Measurements from ENCODE around the gene CNTFR.

CNTFR gene

DNA sequence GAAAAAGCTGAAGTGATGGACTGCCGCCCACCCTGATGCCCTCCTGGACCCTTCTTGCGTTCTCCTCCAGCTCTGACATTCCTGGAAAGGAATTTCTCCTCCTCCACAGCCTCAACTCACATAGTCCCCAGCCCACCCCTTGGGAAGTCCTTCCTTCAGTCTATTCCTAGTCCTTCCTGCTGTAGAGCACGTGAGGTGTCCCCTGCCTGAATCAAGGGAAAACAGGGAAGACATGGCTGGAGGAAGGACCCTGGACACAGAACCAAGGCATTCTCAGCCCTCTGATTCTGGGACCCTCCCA lies 35.6 kb upstream of the CNTFR start:
- no peak for DNase-seq (ENCODE audit: extremely low read depth, low read depth)
- TF ChIP-seq, protein P1, sequence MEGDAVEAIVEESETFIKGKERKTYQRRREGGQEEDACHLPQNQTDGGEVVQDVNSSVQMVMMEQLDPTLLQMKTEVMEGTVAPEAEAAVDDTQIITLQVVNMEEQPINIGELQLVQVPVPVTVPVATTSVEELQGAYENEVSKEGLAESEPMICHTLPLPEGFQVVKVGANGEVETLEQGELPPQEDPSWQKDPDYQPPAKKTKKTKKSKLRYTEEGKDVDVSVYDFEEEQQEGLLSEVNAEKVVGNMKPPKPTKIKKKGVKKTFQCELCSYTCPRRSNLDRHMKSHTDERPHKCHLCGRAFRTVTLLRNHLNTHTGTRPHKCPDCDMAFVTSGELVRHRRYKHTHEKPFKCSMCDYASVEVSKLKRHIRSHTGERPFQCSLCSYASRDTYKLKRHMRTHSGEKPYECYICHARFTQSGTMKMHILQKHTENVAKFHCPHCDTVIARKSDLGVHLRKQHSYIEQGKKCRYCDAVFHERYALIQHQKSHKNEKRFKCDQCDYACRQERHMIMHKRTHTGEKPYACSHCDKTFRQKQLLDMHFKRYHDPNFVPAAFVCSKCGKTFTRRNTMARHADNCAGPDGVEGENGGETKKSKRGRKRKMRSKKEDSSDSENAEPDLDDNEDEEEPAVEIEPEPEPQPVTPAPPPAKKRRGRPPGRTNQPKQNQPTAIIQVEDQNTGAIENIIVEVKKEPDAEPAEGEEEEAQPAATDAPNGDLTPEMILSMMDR (IDR thresholded peaks at IDR 0.05; ENCODE audit: low read depth, low read length): no peak

DNA sequence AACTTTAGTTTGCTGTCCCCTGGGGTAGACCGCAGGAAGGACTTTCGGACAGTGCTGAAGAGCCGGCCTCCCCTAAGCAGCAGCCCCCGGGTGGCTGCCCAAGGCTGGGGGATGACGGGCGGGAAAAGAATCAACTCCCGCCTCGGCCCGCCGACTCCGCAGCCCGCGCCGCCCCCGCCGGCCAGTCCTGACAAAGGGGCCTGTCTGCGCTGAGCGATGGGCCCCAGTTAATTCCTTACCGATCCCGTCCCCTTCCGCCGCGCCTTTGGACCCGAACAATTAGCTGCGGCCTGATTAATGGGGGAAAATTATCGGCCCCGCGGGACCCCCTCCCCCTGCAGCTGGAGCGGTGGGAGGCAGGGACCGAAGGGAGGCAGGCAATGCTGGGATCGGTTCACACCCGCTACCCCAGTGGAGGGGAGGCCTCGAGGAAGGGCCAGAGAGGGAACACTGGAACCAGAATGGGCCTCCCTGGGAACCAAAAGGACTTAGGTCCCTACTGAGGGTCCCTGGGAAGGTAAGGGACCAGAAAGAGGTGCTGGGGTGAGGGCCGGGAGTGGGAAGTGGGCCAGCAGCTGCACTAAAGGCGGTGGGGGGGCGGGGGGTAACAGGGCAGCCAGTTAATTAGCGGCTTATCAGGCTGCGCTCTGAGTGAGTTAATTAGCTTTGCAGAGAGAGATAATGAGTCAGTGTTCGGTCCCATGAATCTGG lies 35.1 kb upstream of the CNTFR start:
- DNase-seq (ENCODE audit: extremely low read depth, low read depth): no peak
- TF ChIP-seq, protein P1 (IDR thresholded peaks at IDR 0.05; ENCODE audit: low read depth, low read length): no peak

DNA sequence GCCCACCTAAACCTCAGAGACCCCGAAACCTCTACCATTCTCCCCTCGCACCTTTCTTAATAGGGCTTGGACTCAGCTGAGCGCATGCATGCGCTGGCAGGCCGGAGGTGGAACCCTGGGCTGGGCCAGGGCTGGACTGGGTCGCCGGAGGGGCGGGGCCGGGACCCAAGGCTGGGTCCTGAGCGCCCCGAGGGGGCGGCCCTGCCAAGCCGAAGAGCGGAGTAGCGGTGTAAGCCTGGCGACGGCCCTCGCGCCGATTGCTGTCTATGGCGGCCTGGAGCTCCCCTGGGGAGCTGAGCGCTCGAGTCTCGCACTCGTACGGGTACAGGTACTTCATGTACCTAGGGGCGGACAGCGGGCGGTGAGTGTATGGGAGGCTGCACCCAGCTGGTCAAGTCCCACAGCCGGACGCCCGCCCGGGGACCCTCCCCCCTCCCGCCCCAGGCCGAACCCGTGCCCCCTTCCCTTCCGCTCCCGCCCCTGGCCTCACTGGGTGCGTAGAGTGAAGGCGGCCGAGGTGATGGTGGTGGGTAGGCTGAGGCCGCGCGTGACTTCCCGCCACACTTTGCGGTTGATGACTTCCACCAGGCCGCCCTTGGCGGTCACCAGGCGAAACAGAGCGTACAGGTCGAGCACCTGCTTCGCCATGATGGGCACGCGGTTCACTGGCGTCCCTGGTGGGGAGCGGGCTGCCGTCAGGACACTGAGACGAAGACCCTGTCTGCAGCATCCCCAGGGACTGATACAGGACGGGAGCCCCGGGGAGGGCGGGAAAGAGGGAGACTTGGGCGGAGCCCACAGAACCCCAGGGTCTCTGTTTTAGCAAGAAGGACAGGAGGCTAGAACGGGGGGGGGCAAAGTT lies 34.1 kb upstream of the CNTFR start:
- DNase-seq (ENCODE audit: extremely low read depth, low read depth): no peak
- TF ChIP-seq, protein P1 (IDR thresholded peaks at IDR 0.05; ENCODE audit: low read depth, low read length): no peak

DNA sequence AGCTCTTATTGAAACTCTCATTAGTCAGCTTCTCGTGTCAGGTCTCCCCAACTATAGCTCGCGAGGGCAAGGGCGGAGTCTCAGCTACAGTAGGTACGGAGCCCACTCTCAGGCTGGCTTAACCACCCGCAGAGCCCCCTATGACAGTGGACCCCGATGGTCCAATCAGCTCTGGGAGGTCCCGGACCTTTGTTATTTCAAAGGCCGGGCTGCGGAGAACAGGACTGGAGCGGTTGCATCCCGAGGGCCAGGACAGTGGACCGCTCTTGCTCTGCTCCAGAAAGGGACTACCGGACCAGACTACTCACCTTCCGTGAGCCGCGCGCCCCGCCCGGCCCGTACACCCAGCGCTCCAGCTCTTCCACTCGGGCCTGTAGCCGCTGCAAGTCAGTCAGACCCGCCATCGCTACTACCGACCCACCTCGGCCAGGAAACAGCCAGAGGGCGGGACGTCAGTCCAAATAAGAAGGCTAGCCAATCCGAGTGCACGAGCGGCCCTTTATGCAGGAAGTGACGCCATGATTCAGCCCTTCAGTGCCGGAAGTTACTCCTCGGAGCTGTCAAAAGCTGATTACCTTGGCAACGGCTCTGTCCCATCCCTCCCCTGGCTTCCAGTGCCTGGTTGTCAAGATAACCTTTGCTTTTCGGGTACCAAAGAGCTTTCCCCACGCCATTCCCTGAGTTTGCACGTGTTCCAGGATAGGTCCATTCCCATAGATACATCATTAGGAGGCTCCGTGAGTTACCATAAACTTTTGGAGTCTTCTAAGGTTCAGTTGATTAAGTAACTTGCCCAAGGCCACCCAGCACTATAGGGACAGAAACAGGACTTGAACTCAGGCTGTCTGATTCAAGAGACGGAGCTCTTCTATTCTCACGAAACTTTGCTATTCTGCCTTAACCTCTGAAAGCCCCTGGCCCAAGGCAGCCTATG lies 30.8 kb upstream of the CNTFR start, which contains the start of gene DCTN3:
TSS of gene DCTN3 (minus strand) at position 435 of the 934 bp plus-strand sequence. CDS start at position 404, 31 bp downstream.
- DNase-seq (ENCODE audit: extremely low read depth, low read depth): peak; percentile 79
- TF ChIP-seq, protein P1 (IDR thresholded peaks at IDR 0.05; ENCODE audit: low read depth, low read length): no peak

DNA sequence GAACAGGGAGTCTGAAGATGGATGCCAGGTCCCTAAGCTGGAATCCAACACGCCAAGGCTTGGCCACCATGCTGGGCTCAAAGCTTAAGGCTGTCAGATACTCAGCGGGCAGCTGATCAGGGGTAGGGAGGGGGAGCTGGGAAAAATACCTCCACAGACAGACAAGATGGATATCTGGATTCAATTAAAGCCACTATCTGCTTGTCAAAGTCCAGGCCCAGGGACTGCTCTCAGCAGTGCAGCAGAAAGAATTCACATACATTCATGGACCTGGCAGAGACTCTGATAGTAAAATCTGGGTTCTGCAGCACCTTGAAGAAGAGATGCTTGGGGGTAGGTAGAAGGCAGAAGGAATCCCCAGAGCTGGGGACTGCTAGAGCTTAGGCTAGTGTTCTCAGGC lies 25.6 kb upstream of the CNTFR start:
- DNase-seq (ENCODE audit: extremely low read depth, low read depth): no peak
- TF ChIP-seq, protein P1 (IDR thresholded peaks at IDR 0.05; ENCODE audit: low read depth, low read length): no peak

DNA sequence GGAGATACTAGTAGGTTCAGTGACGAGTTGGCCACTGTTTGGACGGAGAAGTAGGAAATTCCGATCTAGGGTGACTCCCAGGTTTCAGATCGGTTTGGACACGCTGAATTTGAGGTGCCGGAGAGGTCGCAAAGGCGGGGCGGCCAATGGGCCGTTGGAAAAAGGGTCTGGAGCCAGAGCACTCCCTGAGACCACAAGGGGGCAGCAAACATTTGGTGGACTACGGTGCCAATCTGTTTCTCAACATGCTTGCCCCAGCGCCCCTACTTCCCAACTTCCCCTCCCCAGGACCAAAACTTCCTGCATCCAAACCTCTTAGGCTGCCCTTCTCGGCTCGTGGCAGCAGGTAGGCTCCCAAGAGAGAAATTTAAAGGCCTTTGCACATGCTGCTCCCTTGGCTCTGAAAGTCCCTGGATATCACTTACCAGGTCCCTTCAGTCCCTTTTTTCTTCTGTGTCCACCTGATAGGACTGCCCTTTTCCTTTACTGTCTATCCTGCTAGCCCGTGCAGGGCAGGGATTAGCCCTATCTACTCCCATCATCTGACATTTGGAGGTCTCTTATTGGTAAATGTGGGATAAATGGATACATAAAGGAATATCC lies 23.4 kb upstream of the CNTFR start:
- DNase-seq (ENCODE audit: extremely low read depth, low read depth): peak; percentile 38
- TF ChIP-seq, protein P1 (IDR thresholded peaks at IDR 0.05; ENCODE audit: low read depth, low read length): peak; percentile 90
